ENCODE data around the gene BCLAF1. TPM values are rescaled to one million over a fixed set of nuclear protein-coding genes. Genes with fewer than 3 reads are reported as not detected.

The BCLAF1 gene
- total and polyA plus RNA-seq, 9 donors: 41.0 to 184 (median 161) TPM

- Histone ChIP-seq H3K9me3 (no peaks in the 10 kb centered on the region), H3K4me3 (no peak overlapping the region), H3K27ac (no peak overlapping the region), H3K27me3 (no peaks in the 10 kb centered on the region), H3K4me1 (ENCODE audit: insufficient read depth) (peaks cover 15% of the 10 kb centered on the region), H3K36me3 (no peaks in the 10 kb centered on the region)
- no peak for TF ChIP-seq CTCF (IDR thresholded peaks at IDR 0.05)
- no peak for TF ChIP-seq EP300 (IDR thresholded peaks at IDR 0.05)
- no peak for TF ChIP-seq POLR2A (IDR thresholded peaks at IDR 0.05)
- 24 to 32% (median 32%) methylated on average over 2 of the region's 2 CpGs for WGBS, 3 donors
- DNase-seq: no peak
- intact Hi-C loops (cut with DNase I): no loop called here
These were observed 4.7 kb downstream of the BCLAF1 start for GRCh38 chr6:136284909-136285308.

- Histone ChIP-seq H3K27me3 (no peaks in the 10 kb centered on the region), H3K9me3 (no peaks in the 10 kb centered on the region), H3K27ac (no peak overlapping the region), H3K4me1 (ENCODE audit: insufficient read depth) (peaks cover 15% of the 10 kb centered on the region), H3K36me3 (no peaks in the 10 kb centered on the region), H3K4me3 (no peak overlapping the region)
- intact Hi-C loops (cut with DNase I): no loop called here
- DNase-seq: no peak
- TF ChIP-seq EP300 (IDR thresholded peaks at IDR 0.05) (no peak), CTCF (IDR thresholded peaks at IDR 0.05) (no peak), POLR2A (IDR thresholded peaks at IDR 0.05) (no peak)
- 67 to 71% (median 70%) methylated on average over 4 of the region's 4 CpGs for WGBS, 3 donors
These were observed 6.7 kb downstream of the BCLAF1 start for GRCh38 chr6:136282906-136283305.

GRCh38 chr6:136280032-136280609 lies 9.5 kb downstream of the BCLAF1 start:
- H3K9me3 ChIP-seq: no peaks in the 10 kb centered on the region
- H3K27me3 ChIP-seq: no peaks in the 10 kb centered on the region
- intact Hi-C loops (cut with DNase I): no loop called here
- DNase-seq: no peak
- H3K27ac ChIP-seq: no peak overlapping the region
- H3K4me3 ChIP-seq: no peak overlapping the region
- H3K36me3 ChIP-seq: no peaks in the 10 kb centered on the region
- H3K4me1 ChIP-seq (ENCODE audit: insufficient read depth): peaks cover 6% of the 10 kb centered on the region
- TF ChIP-seq POLR2A (IDR thresholded peaks at IDR 0.05) (no peak), CTCF (IDR thresholded peaks at IDR 0.05) (no peak), EP300 (IDR thresholded peaks at IDR 0.05) (no peak)
- 53 to 77% (median 63%) methylated on average over 3 of the region's 3 CpGs for WGBS, 3 donors

GRCh38 chr6:136274062-136274461 lies 15.6 kb downstream of the BCLAF1 start:
- Histone ChIP-seq H3K27me3 (no peaks in the 10 kb centered on the region), H3K9me3 (no peaks in the 10 kb centered on the region), H3K4me1 (ENCODE audit: insufficient read depth) (no peaks in the 10 kb centered on the region), H3K36me3 (peaks cover 5% of the 10 kb centered on the region), H3K4me3 (no peak overlapping the region), H3K27ac (no peak overlapping the region)
- no peak for DNase-seq
- TF ChIP-seq EP300 (IDR thresholded peaks at IDR 0.05) (no peak), CTCF (IDR thresholded peaks at IDR 0.05) (no peak), POLR2A (IDR thresholded peaks at IDR 0.05) (no peak)
- intact Hi-C loops (cut with DNase I): no loop called here
- 83 to 93% (median 92%) methylated on average over 1 of the region's 1 CpG for WGBS, 3 donors

All from ovary (tissue), 9 donors.